Stimulated activated CD4-positive, alpha-beta T cell treated with anti-CD3 and anti-CD28 coated beads, TNF-alpha, amount 100 ng/mL, for 1 hour (primary cell): ENCODE measurements around the gene AGPAT4.
"Not testable (repeated sequence)": the region's sequence is repeated elsewhere in the genome, so short reads cannot be mapped to it uniquely, and the experiment has no call there.

Experiments used
- DNase-seq, 3 donors: peaks; one replicate each; pipeline ENCODE4 v3.0.0-alpha.2; 2020; ENCODE audit warnings: low read depth in 3 of 3, low spot score in 1 of 3

Gene AGPAT4

GRCh38 chr6:161141173-161141572, 132.7 kb downstream of the AGPAT4 start:
- no peak for DNase-seq

DNA sequence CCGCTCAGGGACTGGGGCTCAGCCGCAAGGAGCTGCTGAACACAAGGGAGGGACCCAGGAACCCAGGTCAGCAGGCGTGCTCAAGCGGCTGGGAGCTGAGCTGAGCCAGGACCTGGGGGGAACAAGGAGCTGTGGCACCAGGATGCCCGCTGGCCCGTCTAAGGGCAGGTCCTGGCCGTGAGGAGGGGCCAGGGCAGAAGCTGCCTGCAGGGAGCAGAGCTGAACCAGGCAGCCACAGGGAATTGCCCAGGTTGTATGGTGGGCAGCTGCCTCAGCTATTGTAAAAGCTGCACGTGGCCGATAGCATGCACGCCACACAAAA, 133.3 kb downstream of the AGPAT4 start:
- DNase-seq, result no peak

DNA sequence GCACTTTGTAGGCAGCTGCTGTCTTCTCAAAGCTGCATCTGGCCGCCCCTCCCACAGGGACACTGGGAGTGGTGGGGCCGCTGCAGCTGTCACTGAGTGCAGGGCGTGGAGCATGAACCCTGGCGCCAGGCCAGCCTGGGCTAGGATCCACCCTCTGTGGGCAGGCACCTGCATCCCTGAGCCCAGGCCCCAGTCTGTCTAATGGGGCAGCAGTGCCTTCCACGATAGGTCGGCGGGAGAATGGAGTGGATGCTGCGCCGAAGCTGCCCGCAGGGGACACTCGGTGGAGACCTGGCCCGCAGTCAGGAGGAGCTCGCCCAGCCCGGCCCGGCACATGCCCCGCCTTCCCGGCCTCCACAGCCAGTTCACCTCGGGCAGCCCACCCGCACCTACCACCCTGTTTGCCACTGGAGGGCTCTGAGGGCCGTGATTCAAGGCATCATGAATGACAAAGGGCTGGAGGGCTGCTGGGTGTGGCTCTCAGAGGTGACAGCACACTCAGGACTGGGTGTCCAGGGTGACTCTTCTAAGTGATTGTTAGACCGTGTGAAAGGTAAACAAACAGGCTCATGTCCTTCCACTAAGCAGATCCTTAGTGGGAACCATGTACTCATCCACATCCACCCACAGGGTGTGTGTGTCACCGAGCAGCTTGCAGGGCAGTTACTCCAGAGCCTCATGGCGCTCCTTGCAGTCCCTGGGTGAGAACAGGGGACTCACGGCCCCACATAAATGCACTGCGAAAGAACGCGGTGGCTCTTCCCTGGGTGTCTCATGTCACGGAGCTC, 133.9 kb downstream of the AGPAT4 start:
- DNase-seq, result no peak

- no peak for DNase-seq
These were observed 134.5 kb downstream of the AGPAT4 start for GRCh38 chr6:161139304-161139765.

GRCh38 chr6:161138543-161139303, 135.1 kb downstream of the AGPAT4 start:
- DNase-seq, result no peak

DNA sequence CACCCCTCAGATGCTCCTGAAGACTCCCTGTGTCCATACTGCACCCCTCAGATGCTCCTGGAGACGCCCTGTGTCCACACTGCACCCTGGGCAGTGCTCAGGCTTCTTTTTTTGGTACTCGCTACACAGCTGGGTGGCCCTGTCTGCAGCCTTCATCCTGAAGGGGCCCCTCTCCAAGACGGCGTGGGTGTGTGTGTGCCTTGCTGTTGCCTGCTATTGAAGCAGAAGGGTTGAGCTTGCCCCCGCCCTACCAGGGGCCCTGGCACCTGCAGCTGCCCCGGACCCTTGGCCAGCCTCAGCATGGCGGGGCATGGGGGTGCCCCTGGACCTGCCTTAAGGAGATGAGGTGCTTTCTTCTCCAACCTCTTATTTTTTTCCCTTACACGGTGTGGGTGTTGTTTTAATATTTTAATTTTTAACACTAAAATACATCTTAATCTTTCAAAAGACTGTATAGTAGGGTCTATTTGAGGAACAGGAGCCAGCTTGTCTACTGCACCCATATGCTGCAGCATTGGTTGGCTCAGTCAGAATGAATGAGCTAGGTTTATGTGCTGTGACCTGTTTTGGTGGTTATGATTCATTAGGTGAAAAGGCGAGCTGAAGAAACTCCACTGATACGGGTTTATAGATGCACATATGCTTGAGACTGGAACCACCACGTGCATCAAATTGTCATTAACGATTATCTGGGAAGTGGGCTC, 135.9 kb downstream of the AGPAT4 start:
- DNase-seq, result no peak

- no peak for DNase-seq
These were observed 136.5 kb downstream of the AGPAT4 start for GRCh38 chr6:161137320-161137719.

DNA sequence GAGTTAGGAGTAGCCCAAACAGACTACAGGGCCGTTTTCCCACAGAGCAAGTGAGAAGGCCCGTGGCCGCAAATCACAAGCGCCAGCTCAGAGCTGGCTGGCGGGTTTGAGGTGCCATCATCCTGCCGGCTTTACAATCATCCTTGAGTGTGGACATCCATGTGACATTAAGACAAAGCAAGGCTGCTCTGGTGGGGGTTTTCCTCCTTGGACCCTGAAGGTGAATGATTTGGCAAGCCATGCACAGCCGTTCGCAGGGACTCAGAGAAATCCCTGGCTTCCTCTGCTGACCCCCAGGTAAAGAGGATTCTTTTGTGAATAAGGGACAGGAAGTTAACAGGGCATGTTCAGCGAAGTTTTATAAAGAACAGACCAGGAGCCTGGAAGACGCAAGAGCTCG, 137.2 kb downstream of the AGPAT4 start:
- DNase-seq, result no peak

- no peak for DNase-seq
These were observed 137.9 kb downstream of the AGPAT4 start for GRCh38 chr6:161135695-161136591.

DNA sequence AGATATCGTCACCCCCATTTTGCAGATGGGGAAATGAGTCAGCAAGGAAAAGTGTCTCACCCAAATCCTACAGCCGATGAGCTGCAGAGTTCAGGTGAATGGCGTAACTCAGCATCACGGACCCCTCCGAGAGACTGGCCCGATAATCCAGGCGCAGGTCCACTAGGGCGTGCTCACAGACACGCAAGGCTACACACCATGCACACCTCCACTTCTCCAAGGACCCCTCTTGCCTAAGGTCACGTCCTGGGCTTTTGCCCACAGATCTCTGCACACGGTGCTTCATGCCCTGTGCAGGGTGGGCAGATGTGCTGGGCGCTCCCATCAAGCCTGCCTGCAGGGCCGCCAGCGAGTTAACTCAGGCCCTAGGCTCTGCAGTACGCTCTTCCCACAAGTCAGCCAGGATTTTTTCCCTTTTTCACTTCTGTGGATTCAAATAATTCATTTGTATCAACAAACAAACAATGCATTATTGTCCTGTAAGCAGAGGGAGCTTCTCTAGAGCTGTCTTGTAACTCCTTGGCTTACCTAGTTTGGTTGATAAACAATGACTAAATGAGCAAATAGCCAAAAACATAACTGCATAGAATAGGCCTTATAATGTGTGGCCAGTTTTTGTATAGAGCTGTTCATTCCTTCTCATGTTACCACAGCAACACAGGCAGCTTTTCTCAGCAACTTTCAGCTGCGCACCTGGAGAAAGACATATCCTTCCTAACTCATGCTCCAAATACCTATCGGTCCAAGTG, 139.1 kb downstream of the AGPAT4 start:
- no peak for DNase-seq

- no peak for DNase-seq
These were observed 139.9 kb downstream of the AGPAT4 start for GRCh38 chr6:161133963-161134362.

DNA sequence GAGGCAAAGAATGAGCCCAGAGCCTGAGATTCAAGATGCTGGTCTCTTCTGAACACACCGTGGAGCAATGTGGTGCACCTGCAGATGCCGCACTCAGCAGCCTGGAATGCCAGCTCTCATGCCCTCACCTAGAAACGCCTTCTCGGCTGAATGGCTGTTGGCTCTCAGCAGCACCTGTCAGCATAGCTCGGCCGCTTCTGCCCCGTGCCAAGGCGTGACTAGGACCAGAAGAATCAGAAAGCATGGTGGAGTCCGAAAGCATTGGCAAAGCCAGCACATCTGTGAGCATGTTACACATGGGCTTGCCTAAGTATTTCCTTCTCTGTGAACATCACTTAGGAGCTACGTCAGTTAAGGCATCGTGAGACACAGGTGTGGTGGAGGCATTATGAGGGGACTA, 141.5 kb downstream of the AGPAT4 start:
- no peak for DNase-seq

- DNase-seq, result no peak
These were observed 142.7 kb downstream of the AGPAT4 start for GRCh38 chr6:161130967-161131766.

GRCh38 chr6:161130541-161130940, 143.3 kb downstream of the AGPAT4 start:
- no peak for DNase-seq

DNA sequence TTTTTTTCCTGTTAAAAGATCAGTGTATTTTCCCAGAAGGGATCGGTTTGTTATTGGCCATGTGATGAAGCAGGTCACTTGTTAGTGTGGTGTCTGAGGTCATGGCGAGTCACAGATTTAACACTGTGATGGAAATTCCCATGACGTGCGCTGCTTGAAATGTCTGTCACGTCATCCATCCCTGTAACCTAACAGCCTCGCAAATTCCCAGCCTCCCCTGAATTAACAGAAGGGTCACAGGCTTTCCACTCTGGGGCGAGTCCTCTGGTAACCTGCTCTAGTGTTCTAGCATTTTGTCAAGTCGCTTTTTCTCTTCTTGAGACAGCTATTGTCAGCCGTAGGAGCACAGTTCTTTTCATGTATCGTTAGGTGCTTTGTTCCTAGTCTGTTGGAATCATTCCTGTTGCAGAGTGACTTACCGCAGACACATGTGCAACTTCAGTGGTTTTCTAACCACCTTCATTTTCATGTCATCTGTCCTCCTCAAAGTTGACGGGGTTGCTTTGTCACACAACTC, 145.1 kb downstream of the AGPAT4 start:
- no peak for DNase-seq

DNA sequence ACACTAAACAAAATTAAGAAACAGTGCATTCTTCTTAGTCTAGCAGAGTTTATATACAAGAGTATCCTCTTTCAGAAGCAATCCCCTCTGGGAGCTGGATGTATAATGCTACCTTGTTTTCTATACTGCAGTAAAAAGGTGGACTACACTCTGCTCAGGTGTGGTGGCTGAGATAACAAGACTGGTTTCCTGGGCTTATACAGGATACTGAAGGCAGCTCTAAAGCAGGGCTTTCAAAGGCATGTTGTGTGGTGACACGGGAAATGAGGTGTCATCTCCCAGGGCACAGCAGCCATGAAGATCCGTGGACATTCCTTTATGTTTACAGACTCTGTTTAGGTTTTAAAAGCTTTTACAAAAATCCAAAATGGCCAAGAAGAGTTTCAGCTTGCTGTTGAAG, 145.6 kb downstream of the AGPAT4 start:
- no peak for DNase-seq

DNA sequence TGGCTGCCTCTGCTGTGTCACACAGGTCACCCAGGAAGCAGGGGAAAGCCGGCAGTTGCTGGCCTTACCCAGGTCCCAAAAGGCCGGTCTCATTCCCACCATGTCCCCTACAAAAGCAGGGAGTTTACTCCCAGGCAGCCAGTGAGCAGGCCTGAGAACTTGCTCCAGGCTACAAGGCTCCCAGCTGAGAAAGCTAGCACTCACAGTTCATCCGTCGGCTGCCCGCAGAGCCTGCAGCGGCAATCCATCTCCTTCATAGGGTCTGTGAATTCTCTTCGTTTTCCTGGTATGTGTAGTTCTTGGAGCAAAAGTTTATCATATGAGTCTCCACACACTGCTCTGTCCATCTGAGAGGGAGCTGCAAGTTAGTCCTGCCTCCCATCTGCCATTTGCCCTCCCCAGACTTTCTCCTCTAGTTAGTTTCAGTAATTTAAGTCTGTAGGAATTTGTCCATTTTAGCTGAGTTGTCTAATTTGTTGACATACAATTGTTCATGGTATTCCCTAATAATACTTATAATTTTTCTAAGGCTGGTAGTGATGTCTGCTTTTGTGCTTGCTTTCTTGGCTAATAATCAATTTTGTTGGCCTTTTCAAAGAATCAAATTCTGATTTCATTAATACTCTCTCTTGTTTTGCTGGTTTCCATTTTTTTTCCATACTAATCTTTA, 146.7 kb downstream of the AGPAT4 start:
- DNase-seq, result no peak

DNA sequence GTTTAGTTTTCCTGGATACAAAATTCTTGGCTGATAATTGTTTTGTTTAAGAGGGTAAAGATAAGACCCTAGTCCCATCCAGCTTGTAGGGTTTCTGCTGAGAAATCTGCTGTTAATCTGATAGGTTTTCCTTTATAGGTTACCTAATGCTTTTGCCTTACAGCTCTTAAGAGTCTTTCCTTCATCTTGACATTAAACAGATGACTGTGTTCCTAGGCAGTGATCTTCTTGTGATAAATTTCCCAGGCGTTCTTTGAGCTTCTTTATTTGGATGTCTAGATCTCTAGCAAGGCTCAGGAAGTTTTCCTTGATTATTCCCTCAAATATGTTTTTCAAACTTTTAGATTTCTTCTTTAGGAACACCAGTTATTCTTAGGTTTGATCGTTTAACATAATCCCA, 148.3 kb downstream of the AGPAT4 start:
- DNase-seq, result no peak

- not testable (repeated sequence) for DNase-seq
These were observed 150.5 kb downstream of the AGPAT4 start for GRCh38 chr6:161123319-161123718.
